Skeletal muscle tissue (tissue), 4 donors: ENCODE data around the gene PPARG. TPM values are rescaled to one million over a fixed set of nuclear protein-coding genes. Genes with fewer than 3 reads are reported as not detected.
"Not testable (repeated sequence)": the region's sequence is repeated elsewhere in the genome, so short reads cannot be mapped to it uniquely, and the experiment has no call there.

Experiments used
- H3K27ac ChIP-seq: one replicate; pipeline ENCODE4 v1.7.0; 2013; ENCODE audit warnings: mild to moderate bottlenecking, low read depth, low read length, inconsistent platforms
- H3K27me3 ChIP-seq, 3 donors: one replicate each; pipeline ENCODE4 v1.7.0; 2013; ENCODE audit warnings: low read length in 3 of 3; ENCODE audit not compliant: control insufficient read depth in 3 of 3, insufficient read depth in 3 of 3
- H3K36me3 ChIP-seq, 3 donors: one replicate each; pipeline ENCODE4 v1.7.0; 2013; ENCODE audit warnings: low read length in 3 of 3; ENCODE audit not compliant: control insufficient read depth in 3 of 3, insufficient read depth in 3 of 3
- H3K4me1 ChIP-seq, 3 donors: one replicate each; pipeline ENCODE4 v1.7.0; 2013; ENCODE audit warnings: low read length in 3 of 3, mild to moderate bottlenecking in 3 of 3; ENCODE audit not compliant: control insufficient read depth in 3 of 3, insufficient read depth in 3 of 3
- H3K4me3 ChIP-seq, 3 donors: one replicate each; pipeline ENCODE4 v1.7.0; 2013; ENCODE audit warnings: low read length in 3 of 3
- H3K9ac ChIP-seq, 3 donors: one replicate each; pipeline ENCODE4 v1.7.0; 2013; ENCODE audit warnings: low read length in 3 of 3, mild to moderate bottlenecking in 3 of 3, moderate library complexity in 2 of 3, low read depth in 1 of 3
- H3K9me3 ChIP-seq, 3 donors: one replicate each; pipeline ENCODE4 v1.7.0; 2013; ENCODE audit warnings: low read length in 3 of 3; ENCODE audit not compliant: control insufficient read depth in 3 of 3
- total RNA-seq: library from RNA; depleted of rRNA; stranded (reverse); fragments of >200 nt; gene quantifications from one replicate; pipeline ENCODE4 v1.2.3, GENCODE V29; 2014
- donor health status: Osteomylitis.

The PPARG gene
- total RNA-seq, 1 donor from 2014 or later, result 30.3 TPM

DNA sequence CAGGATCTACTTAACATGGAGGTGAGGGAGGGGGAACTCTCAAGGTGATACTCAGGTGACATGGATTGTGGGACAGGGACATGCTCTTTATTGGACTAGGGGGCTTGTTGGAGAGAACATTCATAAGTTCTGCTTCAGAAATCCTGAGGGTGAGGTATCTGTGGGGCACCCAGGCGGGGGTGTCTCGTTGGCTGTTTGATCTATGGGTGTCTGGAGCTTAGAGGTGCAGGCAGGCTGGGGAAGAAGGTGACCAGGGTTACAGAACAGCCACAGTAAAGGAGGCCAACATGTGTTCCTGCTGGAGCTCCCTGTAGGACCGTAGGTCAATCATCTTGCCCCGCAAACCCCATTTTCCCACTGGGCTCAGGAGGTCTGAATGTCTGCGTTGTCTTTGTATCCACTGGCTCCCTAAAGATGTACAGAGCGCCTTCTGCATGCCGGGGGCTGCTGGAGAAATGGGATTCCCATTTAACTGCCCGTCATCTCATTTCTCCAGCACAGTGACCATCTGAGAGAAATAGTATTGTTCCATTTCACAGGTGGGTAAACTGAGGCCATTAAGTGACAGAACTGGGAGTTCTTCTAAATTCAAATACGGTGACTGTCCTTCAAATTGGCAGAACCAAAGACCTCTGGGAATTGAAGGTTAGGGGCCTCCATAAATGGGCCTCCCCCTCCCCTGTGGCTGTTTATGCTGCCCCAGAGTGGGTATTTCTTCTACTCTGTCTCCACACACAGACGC lies 155.1 kb downstream of the PPARG start:
- H3K36me3 ChIP-seq, result no peaks in the 10 kb centered on the region
- H3K27ac ChIP-seq, result no peak overlapping the region
- peaks cover 4 to 33% (median 25%) of the 10 kb centered on the region in 3 donors for H3K27me3 ChIP-seq
- H3K9me3 ChIP-seq, result no peaks in the 10 kb centered on the region
- H3K4me3 ChIP-seq, result no peak overlapping the region
- H3K9ac ChIP-seq, result no peak overlapping the region
- peaks cover 8 to 14% (median 9%) of the 10 kb centered on the region in 3 donors for H3K4me1 ChIP-seq

- Histone ChIP-seq H3K27ac (no peak overlapping the region), H3K9ac (no peak overlapping the region), H3K27me3 (peaks cover 4 to 33% (median 26%) of the 10 kb centered on the region in 3 donors), H3K4me1 (peaks cover 8 to 14% (median 9%) of the 10 kb centered on the region in 3 donors), H3K9me3 (no peaks in the 10 kb centered on the region), H3K36me3 (no peaks in the 10 kb centered on the region), H3K4me3 (no peak overlapping the region)
Measured at GRCh38 chr3:12444582-12445471, 156.0 kb downstream of the PPARG start.

DNA sequence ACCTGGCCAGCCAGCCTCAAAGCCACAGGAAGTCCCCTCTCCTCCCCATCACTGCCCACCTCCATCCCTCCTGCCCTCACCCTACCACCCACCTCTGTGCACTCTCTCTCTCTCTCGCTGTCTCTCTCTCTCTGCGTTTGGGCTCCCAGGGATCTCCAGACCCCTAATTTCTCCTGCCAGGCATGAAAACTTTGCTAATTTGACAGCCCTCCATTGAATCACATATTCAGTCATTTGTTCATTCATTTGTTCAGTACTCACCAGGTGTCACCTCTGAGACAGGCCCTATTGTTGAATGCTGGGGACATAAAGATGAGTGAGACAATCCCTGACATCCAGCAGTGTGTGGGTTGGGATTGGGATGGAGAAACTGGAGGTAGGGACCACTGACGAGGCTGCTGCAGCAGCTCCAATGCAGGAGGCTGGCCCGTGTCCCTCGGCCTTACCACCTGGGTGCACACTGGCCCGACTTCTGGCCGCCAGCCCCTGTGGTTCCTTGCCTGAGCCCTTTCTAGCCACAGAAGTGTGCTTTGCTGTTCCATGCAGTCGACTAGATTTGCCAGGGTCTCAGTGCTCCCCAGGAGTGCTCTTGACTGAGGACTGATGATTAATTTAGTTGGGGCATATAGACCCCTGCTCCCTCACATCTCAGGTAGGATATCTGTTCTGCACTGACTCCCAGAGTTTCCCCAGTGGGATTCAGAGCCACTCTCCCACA lies 156.8 kb downstream of the PPARG start:
- Histone ChIP-seq H3K4me3 (no peak overlapping the region), H3K36me3 (no peaks in the 10 kb centered on the region), H3K27ac (no peak overlapping the region), H3K9ac (no peak overlapping the region), H3K9me3 (no peaks in the 10 kb centered on the region), H3K27me3 (peaks cover 4 to 33% (median 27%) of the 10 kb centered on the region in 3 donors), H3K4me1 (peaks cover 7 to 11% (median 8%) of the 10 kb centered on the region in 3 donors)

DNA sequence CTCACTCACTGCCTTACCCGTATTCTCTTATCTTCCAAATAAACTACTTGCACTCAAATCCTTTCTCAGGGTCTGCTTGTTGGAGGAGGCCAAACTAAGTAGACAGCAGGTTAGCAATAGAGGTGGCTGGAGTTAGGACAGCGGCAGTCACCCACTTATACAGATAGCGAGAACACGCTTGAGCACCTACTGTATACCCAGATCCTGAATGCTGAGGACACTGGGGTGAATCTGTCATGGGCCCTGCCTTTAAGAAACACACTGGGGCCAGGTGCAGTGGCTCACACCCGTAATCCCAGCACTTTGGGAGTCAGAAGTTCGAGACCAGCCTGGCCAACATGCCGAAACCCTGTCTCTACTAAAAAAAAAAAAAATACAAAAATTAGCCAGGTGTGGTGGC lies 157.4 kb downstream of the PPARG start:
- peaks cover 6 to 8% (median 7%) of the 10 kb centered on the region in 3 donors for H3K4me1 ChIP-seq

DNA sequence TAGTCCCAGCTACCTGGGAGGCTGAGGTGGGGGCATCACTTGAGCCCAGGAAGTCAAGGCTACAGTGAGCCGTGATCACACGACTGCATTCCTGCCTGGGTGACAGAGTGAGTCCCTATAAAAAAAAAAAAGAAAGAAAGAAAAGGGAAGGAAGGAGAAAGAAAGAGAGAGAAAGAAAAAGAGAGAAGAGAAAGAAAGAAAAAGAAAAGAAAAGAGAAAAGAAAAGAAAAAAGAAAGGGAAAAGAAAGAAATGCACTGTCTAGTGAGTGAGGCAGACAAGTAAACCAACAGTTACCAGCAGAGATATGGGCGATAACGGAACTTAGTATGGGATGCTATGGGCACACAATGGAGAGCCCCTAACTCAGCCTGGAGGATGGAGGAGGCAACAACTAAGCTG lies 158.2 kb downstream of the PPARG start:
- Histone ChIP-seq H3K9me3 (peaks cover 0 to 4% (median 0%) of the 10 kb centered on the region in 3 donors), H3K27ac (no peak overlapping the region), H3K4me3 (no peak overlapping the region), H3K4me1 (peaks cover 3 to 6% (median 5%) of the 10 kb centered on the region in 3 donors), H3K27me3 (peaks cover under 1 to 22% (median 21%) of the 10 kb centered on the region in 3 donors), H3K9ac (no peak overlapping the region), H3K36me3 (no peaks in the 10 kb centered on the region)

More for the DNA sequence above, 157.4 kb downstream of the PPARG start:
- Histone ChIP-seq H3K36me3 (no peaks in the 10 kb centered on the region), H3K9ac (no peak overlapping the region), H3K27ac (no peak overlapping the region), H3K27me3 (peaks cover 4 to 29% (median 27%) of the 10 kb centered on the region in 3 donors), H3K9me3 (no peaks in the 10 kb centered on the region), H3K4me3 (no peak overlapping the region)

- H3K27ac ChIP-seq, H3K4me1 ChIP-seq, H3K9me3 ChIP-seq, H3K4me3 ChIP-seq, H3K9ac ChIP-seq, H3K36me3 ChIP-seq: not testable (repeated sequence)
- H3K27me3 ChIP-seq, result peaks cover 0 to 15% (median 9%) of the 10 kb centered on the region in 3 donors
Measured at GRCh38 chr3:12448404-12449202, 159.7 kb downstream of the PPARG start.

GRCh38 chr3:12449889-12450682 lies 161.2 kb downstream of the PPARG start:
- H3K4me1 ChIP-seq, result no peaks in the 10 kb centered on the region
- H3K36me3 ChIP-seq, result no peaks in the 10 kb centered on the region
- H3K27me3 ChIP-seq, result peaks cover 0 to 10% (median 2%) of the 10 kb centered on the region in 3 donors
- no peak overlapping the region for H3K4me3 ChIP-seq
- no peak overlapping the region for H3K27ac ChIP-seq
- H3K9ac ChIP-seq, result no peak overlapping the region
- H3K9me3 ChIP-seq, result peaks cover 0 to 4% (median 0%) of the 10 kb centered on the region in 3 donors

GRCh38 chr3:12451481-12451880 lies 162.6 kb downstream of the PPARG start:
- peaks cover 0 to 3% (median 0%) of the 10 kb centered on the region in 3 donors for H3K27me3 ChIP-seq
- H3K4me1 ChIP-seq, result no peaks in the 10 kb centered on the region
- H3K4me3 ChIP-seq, result no peak overlapping the region
- no peak overlapping the region for H3K9ac ChIP-seq
- H3K9me3 ChIP-seq, result peaks cover 0 to 4% (median 0%) of the 10 kb centered on the region in 3 donors
- H3K36me3 ChIP-seq, result no peaks in the 10 kb centered on the region
- H3K27ac ChIP-seq, result no peak overlapping the region
